HCT116 (cell line): Measurements from ENCODE around the gene HCFC1. TPM values are rescaled to one million over a fixed set of nuclear protein-coding genes. Genes with fewer than 3 reads are reported as not detected.

ENCODE experiments used
- ATAC-seq: fragments of 200-7000 bp; cut with Tn5 transposase; 2 replicates; pipeline ENCODE4 v1.9.1; 2020; ENCODE audit warnings: mild to moderate bottlenecking, moderate library complexity
- BruUV-seq: library from RNA; stranded (reverse); fragments of 400-500 nt; replicated peaks from 2 replicates; lab custom pipeline; 2021; lab: Mats Ljungman, UMichigan
- CTCF ChIA-PET: fragments of 300-600 bp; sonication (Branson Sonifier 250); formaldehyde crosslinking; loops from one replicate; lab custom pipeline; 2021; ENCODE audit warnings: antibody characterized with exemption; lab: Charles Lee
- POLR2A ChIA-PET: fragments of 300-600, 350-600 bp; sonication (Branson Sonifier 250); formaldehyde crosslinking; loops from one replicate; lab custom pipeline; 2021; ENCODE audit warnings: antibody characterized with exemption; lab: Charles Lee
- RAD21 ChIA-PET, 2 experiments: fragments of 300-600 bp; sonication (Branson Sonifier 250); formaldehyde crosslinking; loops; one replicate each; lab custom pipeline; 2023; ENCODE audit warnings: low total read pairs in 2 of 2; ENCODE audit not compliant: uncharacterized antibody in 2 of 2, unreplicated experiment in 2 of 2, low non-redundant PET in 1 of 2; lab: Charles Lee
- DNase-seq: peaks from one replicate; pipeline ENCODE4 v3.0.0-alpha.2; 2010; ENCODE audit warnings: low read depth, low spot score
- H2AFZ ChIP-seq: fragments of 200-600 bp; shearing (Covaris generic), sonication (generic); 2 replicates; pipeline ENCODE4 v1.6.1; 2017; ENCODE audit warnings: low read depth, mixed run types, mixed read lengths, antibody characterized with exemption, low read length; ENCODE audit not compliant: poor library complexity, severe bottlenecking
- H3K27ac ChIP-seq: 2 replicates; pipeline ENCODE4 v1.5.1; 2012; ENCODE audit warnings: low read depth, low read length
- H3K27me3 ChIP-seq: fragments of 200-600 bp; sonication (generic); 2 replicates; pipeline ENCODE4 v1.6.1; 2016; ENCODE audit warnings: mixed run types, low read length, mixed read lengths; ENCODE audit not compliant: insufficient read depth
- H3K36me3 ChIP-seq, 2 experiments: fragments of 200-500 bp in 1 of 2; fragments of 200-600 bp in 1 of 2; sonication (Bioruptor generic) in 1 of 2; sonication (generic) in 1 of 2; 2 replicates each; pipeline versions ENCODE4 v1.5.1 to v1.6.1; 2014 to 2016; ENCODE audit warnings: low read length in 2 of 2, inconsistent platforms in 1 of 2, mixed read lengths in 1 of 2, mixed run types in 1 of 2; ENCODE audit not compliant: insufficient read depth in 2 of 2, control insufficient read depth in 1 of 2
- H3K4me1 ChIP-seq, 2 experiments: fragments of 200-600 bp in 1 of 2; sonication (generic) in 1 of 2; 2 replicates each; pipeline versions ENCODE4 v1.5.1 to v1.6.1; 2012 to 2017; ENCODE audit warnings: low read length in 2 of 2, inconsistent platforms in 1 of 2, mild to moderate bottlenecking in 1 of 2, mixed read lengths in 1 of 2, mixed run types in 1 of 2, moderate library complexity in 1 of 2; ENCODE audit not compliant: insufficient read depth in 2 of 2, control insufficient read depth in 1 of 2
- H3K4me2 ChIP-seq: fragments of 200-600 bp; sonication (generic); 2 replicates; pipeline ENCODE4 v1.6.1; 2017; ENCODE audit warnings: mixed run types, low read length, mixed read lengths
- H3K4me3 ChIP-seq, 2 experiments: fragments of 200-600 bp in 1 of 2; sonication (generic) in 1 of 2; replicated peaks in 1 of 2; 2 replicates each; pipeline ENCODE4 v1.5.1; 2011 to 2016; ENCODE audit warnings: low read length in 2 of 2, control low read depth in 1 of 2, low read depth in 1 of 2, mild to moderate bottlenecking in 1 of 2, mixed read lengths in 1 of 2, mixed run types in 1 of 2
- H3K79me2 ChIP-seq: fragments of 200-600 bp; sonication (generic); 2 replicates; pipeline ENCODE4 v1.6.1; 2017; ENCODE audit warnings: mild to moderate bottlenecking, mixed run types, low read length, moderate library complexity, mixed read lengths; ENCODE audit not compliant: insufficient read depth
- H3K9ac ChIP-seq: fragments of 200-600 bp; sonication (generic); 2 replicates; pipeline ENCODE4 v1.6.1; 2016; ENCODE audit warnings: low read length, mixed read lengths
- H3K9me2 ChIP-seq: fragments of 200-600 bp; sonication (generic), shearing (Covaris generic); 2 replicates; pipeline ENCODE4 v1.6.1; 2017; ENCODE audit warnings: mixed run types, mild to moderate bottlenecking, moderate library complexity; ENCODE audit not compliant: insufficient read depth
- H3K9me3 ChIP-seq, 2 experiments: fragments of 200-500 bp in 1 of 2; fragments of 200-600 bp in 1 of 2; sonication (Bioruptor generic) in 1 of 2; sonication (generic) in 1 of 2; 2 replicates each; pipeline ENCODE4 v1.6.1; 2014 to 2017; ENCODE audit warnings: low read length in 2 of 2, mixed read lengths in 2 of 2, inconsistent platforms in 1 of 2, low read depth in 1 of 2, mild to moderate bottlenecking in 1 of 2, mixed run types in 1 of 2, moderate library complexity in 1 of 2; ENCODE audit not compliant: control insufficient read depth in 1 of 2, insufficient read depth in 1 of 2
- H4K20me1 ChIP-seq: fragments of 200-600 bp; sonication (generic), shearing (Covaris generic); 2 replicates; pipeline ENCODE4 v1.6.1; 2017; ENCODE audit warnings: mixed run types, mild to moderate bottlenecking, moderate library complexity; ENCODE audit not compliant: insufficient read depth
- CBX3 ChIP-seq: IDR thresholded peaks from 2 replicates; pipeline ENCODE4 v1.6.1; 2012; ENCODE audit warnings: low read depth
- CTCF ChIP-seq, 3 experiments: fragments of 200-600 bp in 1 of 3; sonication (generic) in 1 of 3; IDR thresholded peaks in 2 of 3; conservative IDR thresholded peaks in 1 of 3; 2 replicates each; pipeline ENCODE4 v1.5.1; 2012 to 2017; ENCODE audit warnings: low read depth in 2 of 3, low read length in 2 of 3, antibody characterized with exemption in 1 of 3, borderline replicate concordance in 1 of 3, control low read depth in 1 of 3, mild to moderate bottlenecking in 1 of 3, mixed read lengths in 1 of 3, mixed run types in 1 of 3, moderate library complexity in 1 of 3; ENCODE audit not compliant: insufficient read depth in 1 of 3
- EGR1 ChIP-seq: IDR thresholded peaks from 2 replicates; pipeline ENCODE4 v1.6.1; 2012; ENCODE audit warnings: low read depth
- EZH2 ChIP-seq: fragments of 200-600 bp; sonication (generic); IDR thresholded peaks from 2 replicates; pipeline ENCODE4 v1.6.1; 2017; ENCODE audit warnings: antibody characterized with exemption, mixed run types
- EZH2phosphoT487 ChIP-seq: fragments of 200-600 bp; IDR thresholded peaks from 2 replicates; pipeline ENCODE4 v1.6.1; 2018; ENCODE audit warnings: antibody characterized with exemption, borderline replicate concordance
- FOSL1 ChIP-seq: IDR thresholded peaks from 2 replicates; pipeline ENCODE4 v1.6.1; 2012; ENCODE audit warnings: low read depth
- JUND ChIP-seq: IDR thresholded peaks from 2 replicates; pipeline ENCODE4 v1.6.1; 2012
- MAX ChIP-seq: IDR thresholded peaks from 2 replicates; pipeline ENCODE4 v1.6.1; 2012
- RAD21 ChIP-seq: IDR thresholded peaks from 2 replicates; pipeline ENCODE4 v1.6.1; 2012; ENCODE audit warnings: low read depth, mild to moderate bottlenecking
- SIN3A ChIP-seq: IDR thresholded peaks from 2 replicates; pipeline ENCODE4 v1.6.1; 2012; ENCODE audit warnings: low read depth
- SRF ChIP-seq: IDR thresholded peaks from 2 replicates; pipeline ENCODE4 v1.6.1; 2012; ENCODE audit warnings: low read depth
- ZBTB33 ChIP-seq: IDR thresholded peaks from 2 replicates; pipeline ENCODE4 v1.6.1; 2011; ENCODE audit warnings: mild to moderate bottlenecking, low read length, moderate library complexity; ENCODE audit not compliant: insufficient replicate concordance; ENCODE audit errors: extremely low read depth
- ZFX ChIP-seq: fragments of 450-650 bp; IDR thresholded peaks from 2 replicates; pipeline ENCODE4 v1.6.1; 2017
- intact Hi-C: fragments of 100-400 bp; cut with micrococcal nuclease; formaldehyde crosslinking; loops from 2 replicates; pipeline ENCODE4 v1.10.0; 2022
- total RNA-seq: library from RNA; stranded (reverse); gene quantifications from one replicate; pipeline ENCODE4 v1.2.1, GENCODE V29; 2021; ENCODE audit not compliant: unreplicated experiment

The HCFC1 gene
- total RNA-seq, 1 experiment from 2014 or later, result 72.8 TPM

GRCh38 chrX:153961292-153961691 is 10.3 kb downstream of the HCFC1 start:
- Histone ChIP-seq H3K4me3 (no peak overlapping the region), H3K27ac (no peak overlapping the region), H3K4me2 (no peak overlapping the region), H3K79me2 (peaks cover 51% of the 10 kb centered on the region), H4K20me1 (no peaks in the 10 kb centered on the region), H3K27me3 (no peaks in the 10 kb centered on the region), H3K9ac (no peak overlapping the region), H3K4me1 (no peaks in the 10 kb centered on the region), H2AFZ (no peak overlapping the region), H3K9me3 (no peaks in the 10 kb centered on the region), H3K36me3 (peaks cover 10 to 15% of the 10 kb centered on the region in 2 experiments; a peak in 3 of 4 replicates), H3K9me2 (no peaks in the 10 kb centered on the region)
- ATAC-seq, result no peak
- POLR2A ChIA-PET, result no interaction called here
- TF ChIP-seq CBX3 (no peak), FOSL1 (no peak), RAD21 (no peak), MAX (no peak), EZH2phosphoT487 (no peak), CTCF (IDR thresholded peaks at IDR 0.05 in 2 of 3, conservative IDR thresholded peaks at IDR 0.05 in 1 of 3; ENCODE audit: borderline replicate concordance in 1 of 3, insufficient read depth in 1 of 3, low read depth in 2 of 3, low read length in 2 of 3) (no peak), ZFX (no peak), JUND (no peak)
- no TSS peak for BruUV-seq
- RAD21 ChIA-PET, result no interaction called here
- intact Hi-C loops, result no loop called here
- CTCF ChIA-PET, result interaction anchor here (1.5 kb wide), 1 partner anchor 14 kb away, joined by 4 read pairs; no protein-coding TSS in a partner anchor
- DNase-seq, result no peak

- ATAC-seq (no peak), DNase-seq (no peak)
- Histone ChIP-seq H3K4me3 (no peak overlapping the region), H3K27me3 (no peaks in the 10 kb centered on the region), H3K4me1 (no peaks in the 10 kb centered on the region), H3K36me3 (peaks cover 10 to 15% of the 10 kb centered on the region in 2 experiments; a peak in 3 of 4 replicates), H4K20me1 (no peaks in the 10 kb centered on the region), H3K9ac (no peak overlapping the region), H3K4me2 (no peak overlapping the region), H3K79me2 (peaks cover 46% of the 10 kb centered on the region), H3K27ac (no peak overlapping the region), H3K9me3 (no peaks in the 10 kb centered on the region), H2AFZ (no peak overlapping the region), H3K9me2 (no peaks in the 10 kb centered on the region)
- RAD21 ChIA-PET, result no interaction called here
- POLR2A ChIA-PET, result no interaction called here
- intact Hi-C loops, result no loop called here
- CTCF ChIA-PET, result interaction anchor here (1.5 kb wide), 1 partner anchor 13 kb away, joined by 4 read pairs; no protein-coding TSS in a partner anchor
- BruUV-seq, result no TSS peak
- TF ChIP-seq SIN3A (no peak), MAX (no peak), SRF (no peak), EGR1 (no peak), EZH2 (no peak), ZBTB33 (no peak)
Measured at GRCh38 chrX:153960786-153961185, 10.8 kb downstream of the HCFC1 start.
